OCI-LY7 (cell line): Measurements from ENCODE around the gene SRCIN1. TPM values are rescaled to one million over a fixed set of nuclear protein-coding genes. Genes with fewer than 3 reads are reported as not detected.

Experiments used
- BruUV-seq: library from RNA; stranded (reverse); fragments of 400-500 nt; replicated peaks from 2 replicates; lab custom pipeline; 2021; lab: Mats Ljungman, UMichigan
- CTCF ChIA-PET: fragments of 300-600 bp; sonication (Branson Sonifier 250); formaldehyde crosslinking; loops from one replicate; lab custom pipeline; 2022; ENCODE audit warnings: antibody characterized with exemption; ENCODE audit not compliant: unreplicated experiment; lab: Charles Lee
- POLR2A ChIA-PET: fragments of 300-600 bp; sonication (Branson Sonifier 250); formaldehyde crosslinking; loops from one replicate; lab custom pipeline; 2022; ENCODE audit warnings: antibody characterized with exemption; lab: Charles Lee
- DNase-seq: peaks from one replicate; pipeline ENCODE4 v3.0.0-alpha.2; 2015; ENCODE audit warnings: low spot score
- H2AFZ ChIP-seq: fragments of 200-600 bp; sonication (generic), shearing (Covaris generic); 2 replicates; pipeline ENCODE4 v1.6.1; 2014; ENCODE audit warnings: mild to moderate bottlenecking, antibody characterized with exemption, low read length, moderate library complexity
- H3K27ac ChIP-seq: fragments of 200-600 bp; sonication (generic); 2 replicates; pipeline ENCODE4 v1.5.1; 2014; ENCODE audit warnings: mixed run types, low read depth, mild to moderate bottlenecking, moderate library complexity, low read length, inconsistent platforms; ENCODE audit not compliant: poor library complexity, severe bottlenecking
- H3K36me3 ChIP-seq: fragments of 200-600 bp; sonication (generic); 2 replicates; pipeline ENCODE4 v1.6.1; 2014; ENCODE audit warnings: mild to moderate bottlenecking, antibody characterized with exemption, low read length, moderate library complexity, mixed read lengths; ENCODE audit not compliant: insufficient read depth
- H3K4me1 ChIP-seq: fragments of 200-600 bp; sonication (generic); 2 replicates; pipeline ENCODE4 v1.5.1; 2014; ENCODE audit warnings: mild to moderate bottlenecking, low read length; ENCODE audit not compliant: insufficient read depth, poor library complexity, severe bottlenecking
- H3K4me2 ChIP-seq: fragments of 200-600 bp; sonication (generic); 2 replicates; pipeline ENCODE4 v1.6.1; 2014; ENCODE audit warnings: mild to moderate bottlenecking, low read length
- H3K4me3 ChIP-seq: fragments of 200-600 bp; sonication (generic); 2 replicates; pipeline ENCODE4 v1.5.1; 2014; ENCODE audit warnings: mild to moderate bottlenecking, low read depth, low read length; ENCODE audit not compliant: poor library complexity, severe bottlenecking
- H3K79me2 ChIP-seq: fragments of 200-600 bp; sonication (generic); 2 replicates; pipeline ENCODE4 v1.6.1; 2016; ENCODE audit warnings: low read depth, mild to moderate bottlenecking, low read length, moderate library complexity, mixed read lengths; ENCODE audit not compliant: insufficient read depth
- H3K9me2 ChIP-seq: fragments of 200-600 bp; sonication (generic); 2 replicates; pipeline ENCODE4 v1.6.1; 2016; ENCODE audit warnings: mild to moderate bottlenecking, low read length, mixed read lengths; ENCODE audit not compliant: insufficient read depth
- H3K9me3 ChIP-seq: fragments of 200-600 bp; sonication (generic); 2 replicates; pipeline ENCODE4 v1.6.1; 2014; ENCODE audit warnings: mild to moderate bottlenecking, mixed run types, low read length, mixed read lengths
- H4K20me1 ChIP-seq: fragments of 200-600 bp; sonication (generic); 2 replicates; pipeline ENCODE4 v1.6.1; 2014; ENCODE audit warnings: mild to moderate bottlenecking, antibody characterized with exemption, low read length, moderate library complexity, mixed read lengths; ENCODE audit not compliant: insufficient read depth
- EZH2phosphoT487 ChIP-seq: fragments of 200-600 bp; sonication (generic); IDR thresholded peaks from 2 replicates; pipeline ENCODE4 v1.6.1; 2018; ENCODE audit warnings: low read depth, borderline replicate concordance, mild to moderate bottlenecking, mixed run types, antibody characterized with exemption, low read length, moderate library complexity, mixed read lengths
- intact Hi-C: fragments of 100-400 bp; cut with micrococcal nuclease; formaldehyde crosslinking; loops from one replicate; pipeline ENCODE4 v1.10.0; 2022; ENCODE audit not compliant: unreplicated experiment
- total RNA-seq, 2 experiments: library from RNA; depleted of rRNA in 1 of 2; stranded (reverse); fragments of >200 nt in 1 of 2; shearing (Covaris generic) in 1 of 2; gene quantifications; 2 replicates each; pipeline ENCODE4 v1.2.3, GENCODE V29; 2014 to 2022
- TF ChIP-seq, protein P1 (sequence below): fragments of 200-600 bp; sonication (generic); conservative IDR thresholded peaks from 2 replicates; pipeline ENCODE4 v1.5.1; 2014; ENCODE audit warnings: mild to moderate bottlenecking, antibody characterized with exemption, low read length, moderate library complexity, mixed read lengths

The SRCIN1 gene
- total RNA-seq, 2 experiments from 2014 or later: 1.5 to 4.6 TPM

DNA sequence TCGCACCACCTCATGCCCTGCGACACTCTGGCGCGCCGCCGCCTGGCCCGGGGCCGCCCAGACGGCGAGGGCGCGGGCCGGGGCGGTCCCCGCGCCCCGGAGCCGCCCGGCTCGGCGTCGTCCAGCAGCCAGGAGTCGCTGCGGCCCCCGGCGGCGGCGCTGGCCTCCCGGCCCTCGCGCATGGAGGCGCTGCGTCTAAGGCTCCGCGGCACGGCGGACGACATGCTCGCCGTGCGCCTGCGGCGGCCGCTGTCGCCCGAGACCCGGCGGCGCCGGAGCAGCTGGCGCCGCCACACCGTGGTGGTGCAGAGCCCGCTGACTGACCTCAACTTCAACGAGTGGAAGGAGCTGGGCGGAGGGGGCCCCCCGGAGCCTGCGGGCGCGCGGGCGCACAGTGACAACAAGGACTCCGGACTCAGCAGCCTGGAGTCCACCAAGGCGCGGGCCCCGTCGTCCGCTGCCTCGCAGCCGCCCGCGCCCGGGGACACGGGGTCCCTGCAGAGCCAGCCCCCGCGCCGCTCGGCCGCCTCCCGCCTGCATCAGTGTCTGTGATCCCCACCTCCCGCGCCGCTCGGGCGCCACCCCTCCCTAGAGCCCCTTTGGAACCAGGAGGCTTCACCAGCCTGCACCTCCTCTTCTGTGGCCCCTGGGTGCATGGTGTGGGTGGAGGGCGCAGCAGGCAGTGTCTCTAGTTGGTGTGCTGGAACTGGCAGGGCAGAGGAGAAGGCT lies 95.2 kb downstream of the SRCIN1 start:
- no peak for DNase-seq
- Histone ChIP-seq H3K9me3 (no peaks in the 10 kb centered on the region), H3K79me2 (no peaks in the 10 kb centered on the region), H3K27ac (no peak overlapping the region), H3K4me1 (no peaks in the 10 kb centered on the region), H3K4me3 (no peak overlapping the region), H3K9me2 (no peaks in the 10 kb centered on the region), H4K20me1 (no peaks in the 10 kb centered on the region), H3K36me3 (no peaks in the 10 kb centered on the region), H3K4me2 (no peak overlapping the region), H2AFZ (no peak overlapping the region)
- no TSS peak for BruUV-seq
- ChIA-PET CTCF (no interaction called here), POLR2A (no interaction called here)
- no peak for TF ChIP-seq EZH2phosphoT487
- TF ChIP-seq, protein P1, sequence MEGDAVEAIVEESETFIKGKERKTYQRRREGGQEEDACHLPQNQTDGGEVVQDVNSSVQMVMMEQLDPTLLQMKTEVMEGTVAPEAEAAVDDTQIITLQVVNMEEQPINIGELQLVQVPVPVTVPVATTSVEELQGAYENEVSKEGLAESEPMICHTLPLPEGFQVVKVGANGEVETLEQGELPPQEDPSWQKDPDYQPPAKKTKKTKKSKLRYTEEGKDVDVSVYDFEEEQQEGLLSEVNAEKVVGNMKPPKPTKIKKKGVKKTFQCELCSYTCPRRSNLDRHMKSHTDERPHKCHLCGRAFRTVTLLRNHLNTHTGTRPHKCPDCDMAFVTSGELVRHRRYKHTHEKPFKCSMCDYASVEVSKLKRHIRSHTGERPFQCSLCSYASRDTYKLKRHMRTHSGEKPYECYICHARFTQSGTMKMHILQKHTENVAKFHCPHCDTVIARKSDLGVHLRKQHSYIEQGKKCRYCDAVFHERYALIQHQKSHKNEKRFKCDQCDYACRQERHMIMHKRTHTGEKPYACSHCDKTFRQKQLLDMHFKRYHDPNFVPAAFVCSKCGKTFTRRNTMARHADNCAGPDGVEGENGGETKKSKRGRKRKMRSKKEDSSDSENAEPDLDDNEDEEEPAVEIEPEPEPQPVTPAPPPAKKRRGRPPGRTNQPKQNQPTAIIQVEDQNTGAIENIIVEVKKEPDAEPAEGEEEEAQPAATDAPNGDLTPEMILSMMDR: no peak
- intact Hi-C loops: no loop called here

DNA sequence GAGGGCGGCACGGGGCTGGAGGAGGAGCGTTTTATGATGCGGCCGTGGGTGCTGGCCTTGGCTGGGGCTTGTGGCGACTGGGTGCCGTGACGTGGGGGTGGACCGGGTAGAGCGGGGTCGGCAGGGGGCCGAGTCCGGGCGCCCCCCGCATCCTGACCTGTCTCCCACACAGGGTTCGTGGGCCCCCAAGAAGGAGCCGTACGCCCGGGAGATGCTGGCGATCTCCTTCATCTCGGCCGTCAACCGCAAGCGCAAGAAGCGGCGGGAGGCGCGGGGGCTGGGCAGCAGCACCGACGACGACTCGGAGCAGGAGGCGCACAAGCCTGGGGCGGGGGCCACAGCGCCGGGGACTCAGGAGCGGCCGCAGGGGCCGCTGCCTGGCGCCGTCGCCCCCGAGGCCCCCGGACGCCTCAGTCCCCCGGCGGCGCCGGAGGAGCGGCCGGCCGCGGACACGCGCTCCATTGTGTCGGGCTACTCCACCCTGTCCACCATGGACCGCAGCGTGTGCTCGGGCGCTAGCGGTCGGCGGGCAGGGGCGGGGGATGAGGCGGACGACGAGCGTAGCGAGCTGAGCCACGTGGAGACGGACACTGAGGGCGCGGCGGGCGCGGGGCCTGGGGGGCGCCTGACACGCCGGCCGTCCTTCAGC lies 95.9 kb downstream of the SRCIN1 start:
- H3K9me2 ChIP-seq: no peaks in the 10 kb centered on the region
- POLR2A ChIA-PET: interaction anchor here (0.6 kb wide), 1 partner anchor 74 kb away, joined by 3 read pairs; no protein-coding TSS in a partner anchor
- CTCF ChIA-PET: interaction anchor here (0.6 kb wide), 1 partner anchor 68 kb away, joined by 3 read pairs; no protein-coding TSS in a partner anchor
- H3K36me3 ChIP-seq: no peaks in the 10 kb centered on the region
- no peak overlapping the region for H3K4me2 ChIP-seq
- H3K27ac ChIP-seq: no peak overlapping the region
- H3K4me3 ChIP-seq: no peak overlapping the region
- no TSS peak for BruUV-seq
- H2AFZ ChIP-seq: no peak overlapping the region
- H3K9me3 ChIP-seq: no peaks in the 10 kb centered on the region
- no peaks in the 10 kb centered on the region for H3K4me1 ChIP-seq
- intact Hi-C loops: no loop called here
- DNase-seq: no peak
- no peaks in the 10 kb centered on the region for H3K79me2 ChIP-seq
- H4K20me1 ChIP-seq: no peaks in the 10 kb centered on the region
- TF ChIP-seq, protein P1: no peak
- no peak for TF ChIP-seq EZH2phosphoT487
